Measurements from ENCODE around the gene TUBB.

GRCh38 chr6:30679765-30680535 is 40.2 kb upstream of the TUBB start:
- TF ChIP-seq CTCF (IDR thresholded peaks at IDR 0.05) (no peak), POLR2A (IDR thresholded peaks at IDR 0.05) (no peak)
